Esophagus squamous epithelium (tissue), 5 donors: ENCODE results near the gene WHRN. TPM values are rescaled to one million over a fixed set of nuclear protein-coding genes. Genes with fewer than 3 reads are reported as not detected.

ENCODE experiments used
- DNase-seq: peaks from one replicate; lab custom pipeline; 2025; lab: John Stamatoyannopoulos, UW
- H3K27ac ChIP-seq, 4 donors: fragments of 200-600 bp; sonication (generic); one replicate each; pipeline ENCODE4 v1.5.1; 2016 to 2019; ENCODE audit warnings: mild to moderate bottlenecking in 1 of 4
- H3K27me3 ChIP-seq, 4 donors: fragments of 200-600 bp; sonication (generic); 1 replicate in 3 of 4; 2 replicates in 1 of 4; pipeline versions ENCODE4 v1.5.1 to v1.6.0; 2017 to 2021; ENCODE audit warnings: antibody characterized with exemption in 1 of 4
- H3K36me3 ChIP-seq, 3 donors: fragments of 200-600 bp; sonication (generic); one replicate each; pipeline ENCODE4 v1.5.1; 2016 to 2019
- H3K4me1 ChIP-seq, 3 donors: fragments of 200-600 bp; sonication (generic); one replicate each; pipeline ENCODE4 v1.5.1; 2017 to 2019
- H3K4me3 ChIP-seq, 4 donors: fragments of 200-600 bp; sonication (generic); 1 replicate in 3 of 4; 2 replicates in 1 of 4; pipeline ENCODE4 v1.5.1; 2016 to 2019; ENCODE audit warnings: mild to moderate bottlenecking in 2 of 4, moderate library complexity in 1 of 4
- H3K9me3 ChIP-seq, 3 donors: fragments of 200-600 bp; sonication (generic); one replicate each; pipeline ENCODE4 v1.5.1; 2016 to 2019
- CTCF ChIP-seq, 6 experiments: fragments of 450-650 bp in 4 of 6; fragments of 200-600 bp in 2 of 6; sonication (generic) in 2 of 6; IDR thresholded peaks; one replicate each; pipeline ENCODE4 v1.5.1; 2016 to 2019; ENCODE audit warnings: antibody characterized with exemption in 6 of 6, mild to moderate bottlenecking in 4 of 6, moderate library complexity in 4 of 6
- POLR2A ChIP-seq, 4 donors: fragments of 450-650 bp; IDR thresholded peaks; one replicate each; pipeline ENCODE4 v1.6.1; 2017; ENCODE audit warnings: antibody characterized with exemption in 4 of 4, mild to moderate bottlenecking in 4 of 4, moderate library complexity in 3 of 4
- WGBS, 2 donors: methylation state at CpG; one replicate each; pipeline ENCODE4 v1.1.5; 2018; 5-methylcytosine and 5-hydroxymethylcytosine counted together
- intact Hi-C: fragments of 100-400 bp; cut with DNase I; formaldehyde crosslinking; loops from one replicate; pipeline ENCODE4 v1.15.0; 2022
- total RNA-seq, 4 donors: library from RNA; depleted of rRNA; stranded (reverse); fragments of >200 nt; gene quantifications; one replicate each; pipeline ENCODE4 v1.1.0, GENCODE V29; 2016
- donor health status: DM: yes; HTN: yes; CAD: no.

Gene WHRN
- total RNA-seq, 4 donors from 2014 or later, result 2.9 to 6.1 (median 3.4) TPM

GRCh38 chr9:114522847-114523246, 17.6 kb upstream of the WHRN start:
- Histone ChIP-seq H3K4me1 (peaks cover 0 to 6% (median 0%) of the 10 kb centered on the region in 3 donors), H3K36me3 (no peaks in the 10 kb centered on the region), H3K27ac (no peak overlapping the region), H3K4me3 (no peak overlapping the region), H3K9me3 (no peaks in the 10 kb centered on the region), H3K27me3 (peaks cover 0 to 22% (median 0%) of the 10 kb centered on the region in 4 donors)
- intact Hi-C loops, result no loop called here
- 98% methylated on average over 3 of the region's 3 CpGs; no CpG with 5 or more reads in 1 of the 2 donors for WGBS, 2 donors
- no peak for DNase-seq
- no peak for TF ChIP-seq CTCF (IDR thresholded peaks at IDR 0.05)
- TF ChIP-seq POLR2A (IDR thresholded peaks at IDR 0.05), result no peak

GRCh38 chr9:114522286-114522685, 17.0 kb upstream of the WHRN start:
- WGBS, 2 donors, result 22 to 49% methylated on average over 2 of the region's 2 CpGs
- Histone ChIP-seq H3K9me3 (no peaks in the 10 kb centered on the region), H3K4me3 (no peak overlapping the region), H3K27me3 (peaks cover 0 to 22% (median 0%) of the 10 kb centered on the region in 4 donors), H3K4me1 (peaks cover 0 to 6% (median 0%) of the 10 kb centered on the region in 3 donors), H3K27ac (no peak overlapping the region), H3K36me3 (no peaks in the 10 kb centered on the region)
- intact Hi-C loops, result no loop called here
- no peak for TF ChIP-seq CTCF (IDR thresholded peaks at IDR 0.05)
- no peak for TF ChIP-seq POLR2A (IDR thresholded peaks at IDR 0.05)
- DNase-seq, result no peak

- no peak for TF ChIP-seq POLR2A (IDR thresholded peaks at IDR 0.05)
- no peak for TF ChIP-seq CTCF (IDR thresholded peaks at IDR 0.05)
- H3K9me3 ChIP-seq, result no peaks in the 10 kb centered on the region
- H3K27ac ChIP-seq, result no peak overlapping the region
- peaks cover 0 to 22% (median 0%) of the 10 kb centered on the region in 4 donors for H3K27me3 ChIP-seq
- H3K36me3 ChIP-seq, result no peaks in the 10 kb centered on the region
- no peak overlapping the region for H3K4me3 ChIP-seq
- intact Hi-C loops, result no loop called here
- no peak for DNase-seq
- H3K4me1 ChIP-seq, result peaks cover 0 to 6% (median 0%) of the 10 kb centered on the region in 3 donors
Observed at GRCh38 chr9:114521846-114522245, 16.6 kb upstream of the WHRN start.

DNA sequence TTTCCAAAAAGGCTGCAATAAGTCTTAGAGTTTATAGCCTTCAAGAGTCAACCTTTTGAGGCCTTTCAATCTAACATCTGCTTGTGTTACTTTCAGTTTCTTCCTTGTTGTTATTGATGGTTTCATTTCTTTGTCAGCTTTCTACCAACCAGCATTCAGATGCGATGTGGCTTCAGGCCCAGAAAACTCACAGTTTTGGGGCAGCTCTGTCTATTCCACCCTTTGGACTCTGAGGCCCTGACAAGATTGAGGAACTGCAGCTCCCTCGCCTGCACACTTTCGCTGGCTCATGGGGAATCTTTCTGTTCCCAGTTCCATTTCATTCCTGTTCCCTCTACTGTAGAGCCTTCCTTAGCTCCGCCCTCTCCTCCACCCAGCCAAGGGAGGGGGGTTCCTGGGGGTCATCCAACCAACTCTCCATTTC, 13.3 kb upstream of the WHRN start:
- H3K4me3 ChIP-seq, result no peak overlapping the region
- no peak for DNase-seq
- no peaks in the 10 kb centered on the region for H3K36me3 ChIP-seq
- no peak for TF ChIP-seq POLR2A (IDR thresholded peaks at IDR 0.05)
- TF ChIP-seq CTCF (IDR thresholded peaks at IDR 0.05), result no peak
- intact Hi-C loops, result no loop called here
- WGBS, 2 donors, result 67 to 70% methylated on average over 3 to 4 of the region's 4 CpGs
- H3K9me3 ChIP-seq, result no peaks in the 10 kb centered on the region
- no peak overlapping the region for H3K27ac ChIP-seq
- no peaks in the 10 kb centered on the region for H3K4me1 ChIP-seq
- peaks cover 0 to 14% (median 0%) of the 10 kb centered on the region in 4 donors for H3K27me3 ChIP-seq

DNA sequence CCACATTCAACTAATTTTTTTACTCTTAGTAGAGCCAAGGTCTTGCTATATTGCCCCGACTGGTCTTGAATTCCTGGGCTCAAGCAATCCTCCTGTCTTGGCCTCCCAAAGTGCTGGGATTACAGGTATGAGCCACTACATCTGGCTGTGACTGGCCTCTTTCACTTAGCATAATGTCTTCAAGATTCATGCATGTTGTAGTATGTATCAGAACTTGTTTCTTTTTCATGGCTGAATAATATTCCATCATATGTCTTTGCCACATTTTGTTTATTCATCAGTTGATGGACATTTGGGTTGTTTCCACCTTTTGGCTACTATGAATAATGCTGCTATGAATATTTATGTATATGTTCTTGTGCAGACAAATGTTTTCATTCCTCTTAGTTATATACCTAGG, 12.8 kb upstream of the WHRN start:
- WGBS, 2 donors, result 100% methylated on average over 1 of the region's 1 CpG
- H3K27ac ChIP-seq, result no peak overlapping the region
- no peak for DNase-seq
- H3K9me3 ChIP-seq, result no peaks in the 10 kb centered on the region
- no peaks in the 10 kb centered on the region for H3K4me1 ChIP-seq
- H3K27me3 ChIP-seq, result peaks cover 0 to 14% (median 0%) of the 10 kb centered on the region in 4 donors
- no peak overlapping the region for H3K4me3 ChIP-seq
- no peak for TF ChIP-seq POLR2A (IDR thresholded peaks at IDR 0.05)
- TF ChIP-seq CTCF (IDR thresholded peaks at IDR 0.05), result no peak
- no peaks in the 10 kb centered on the region for H3K36me3 ChIP-seq
- intact Hi-C loops, result no loop called here
